Measurements from ENCODE around the gene SLC7A1.

The SLC7A1 gene

DNA sequence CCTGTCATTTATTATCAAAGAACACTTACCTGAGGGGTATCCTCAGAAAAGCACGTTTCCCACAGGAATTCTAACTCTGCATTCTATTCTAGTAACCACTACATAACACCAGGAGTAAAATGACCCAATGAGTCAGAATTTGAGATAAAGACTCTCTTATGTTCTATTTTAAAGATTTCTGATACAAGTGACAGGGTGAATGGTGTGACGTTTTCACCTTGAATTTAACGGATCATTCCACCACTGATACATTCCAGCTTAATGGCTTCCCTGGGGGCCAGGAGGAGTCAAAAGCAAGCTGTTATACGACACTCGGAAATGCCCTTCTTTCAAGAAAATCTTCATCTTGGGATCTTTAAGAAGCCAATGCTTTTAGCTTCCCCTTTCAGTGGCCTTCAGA is 55.2 kb downstream of the SLC7A1 start:
- Histone ChIP-seq H3K23ac (ENCODE audit: low read length) (no peak overlapping the region), H3K4ac (ENCODE audit: low read depth, low read length) (no peak overlapping the region), H3K79me2 (ENCODE audit: control insufficient read depth, insufficient read depth, low read length) (peaks cover 63% of the 10 kb centered on the region), H4K5ac (ENCODE audit: low read length) (no peak overlapping the region), H3K27ac (ENCODE audit: low read depth, low read length) (no peak overlapping the region), H3K9ac (ENCODE audit: low read length) (no peak overlapping the region), H3K4me3 (ENCODE audit: low read length) (no peak overlapping the region), H2AK5ac (ENCODE audit: low read length) (no peak overlapping the region), H3K27me3 (ENCODE audit: insufficient read depth, low read length, poor library complexity) (no peaks in the 10 kb centered on the region), H3K4me2 (ENCODE audit: low read length) (no peak overlapping the region), H4K8ac (ENCODE audit: low read depth, low read length) (no peak overlapping the region), H2BK120ac (ENCODE audit: low read depth, low read length) (no peak overlapping the region), H3K18ac (ENCODE audit: low read length) (no peak overlapping the region), H3K56ac (ENCODE audit: low read length) (no peak overlapping the region), H2BK15ac (replicated peaks; ENCODE audit: low read depth) (no peak overlapping the region), H3K79me1 (ENCODE audit: low read length) (peaks cover 34% of the 10 kb centered on the region), H2BK5ac (ENCODE audit: low read length) (no peak overlapping the region), H3K36me3 (ENCODE audit: control insufficient read depth, insufficient read depth, low read length) (peaks cover 2% of the 10 kb centered on the region), H3K4me1 (ENCODE audit: control insufficient read depth, low read depth, low read length) (peaks cover 8% of the 10 kb centered on the region)
- no CpG with 5 or more reads among the region's 5 CpGs for WGBS (ENCODE audit: extremely low coverage, insufficient coverage, low lambda C conversion rate)
- peak; percentile 67 for DNase-seq

DNA sequence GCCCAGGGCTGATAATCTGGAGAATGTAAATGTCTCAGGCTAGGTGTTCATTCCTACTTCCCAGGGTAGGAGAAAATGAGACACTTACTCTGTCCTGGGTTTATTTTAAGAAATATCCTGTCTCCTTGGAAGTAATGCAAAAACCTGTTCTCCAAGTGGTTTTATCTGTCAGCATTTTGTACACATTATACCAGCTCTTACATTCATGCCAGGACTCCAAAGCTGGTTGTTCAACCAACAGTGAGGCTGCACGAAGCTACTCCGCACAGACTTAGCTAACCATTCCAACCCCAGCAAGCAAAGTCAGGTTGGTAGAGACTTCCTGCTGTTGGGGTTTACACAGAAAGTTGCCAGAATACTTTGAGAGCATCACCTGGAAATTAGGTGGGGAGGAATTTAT is 55.6 kb downstream of the SLC7A1 start:
- H3K27ac ChIP-seq (ENCODE audit: low read depth, low read length), result no peak overlapping the region
- H3K36me3 ChIP-seq (ENCODE audit: control insufficient read depth, insufficient read depth, low read length), result peaks cover 3% of the 10 kb centered on the region
- H3K4me3 ChIP-seq (ENCODE audit: low read length), result no peak overlapping the region
- no peak overlapping the region for H3K56ac ChIP-seq (ENCODE audit: low read length)
- WGBS (ENCODE audit: extremely low coverage, insufficient coverage, low lambda C conversion rate), result no CpG with 5 or more reads among the region's 2 CpGs
- no peak for DNase-seq
- H3K4me2 ChIP-seq (ENCODE audit: low read length), result no peak overlapping the region
- no peak overlapping the region for H3K4ac ChIP-seq (ENCODE audit: low read depth, low read length)
- H3K4me1 ChIP-seq (ENCODE audit: control insufficient read depth, low read depth, low read length), result peaks cover 8% of the 10 kb centered on the region
- H3K9ac ChIP-seq (ENCODE audit: low read length), result no peak overlapping the region
- H2AK5ac ChIP-seq (ENCODE audit: low read length), result no peak overlapping the region
- no peak overlapping the region for H2BK15ac ChIP-seq (replicated peaks; ENCODE audit: low read depth)
- H2BK120ac ChIP-seq (ENCODE audit: low read depth, low read length), result no peak overlapping the region
- H3K18ac ChIP-seq (ENCODE audit: low read length), result no peak overlapping the region
- no peak overlapping the region for H3K23ac ChIP-seq (ENCODE audit: low read length)
- H2BK5ac ChIP-seq (ENCODE audit: low read length), result no peak overlapping the region
- H4K8ac ChIP-seq (ENCODE audit: low read depth, low read length), result no peak overlapping the region
- no peak overlapping the region for H4K5ac ChIP-seq (ENCODE audit: low read length)
- peaks cover 59% of the 10 kb centered on the region for H3K79me2 ChIP-seq (ENCODE audit: control insufficient read depth, insufficient read depth, low read length)
- no peaks in the 10 kb centered on the region for H3K27me3 ChIP-seq (ENCODE audit: insufficient read depth, low read length, poor library complexity)
- peaks cover 32% of the 10 kb centered on the region for H3K79me1 ChIP-seq (ENCODE audit: low read length)

DNA sequence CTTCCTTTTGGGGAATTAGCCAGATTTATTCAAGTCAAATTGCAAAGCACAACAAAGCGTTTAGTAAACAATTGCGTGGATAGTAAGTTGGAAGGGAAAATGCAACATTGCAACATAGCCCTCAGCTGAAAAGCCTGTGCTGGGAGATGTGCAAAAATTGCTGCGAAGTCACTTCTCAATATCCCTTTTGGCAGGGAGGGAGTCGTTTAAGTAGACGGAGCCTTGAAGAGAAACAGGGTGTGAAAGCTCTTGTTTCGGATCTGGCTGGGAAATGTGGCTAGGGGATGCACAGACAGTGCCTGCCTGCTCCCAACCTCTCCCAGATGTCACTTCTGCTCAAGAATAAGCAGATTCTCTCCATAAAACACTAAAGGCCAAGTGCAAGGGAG is 56.8 kb downstream of the SLC7A1 start:
- Histone ChIP-seq H3K79me1 (ENCODE audit: low read length) (peaks cover 34% of the 10 kb centered on the region), H3K27ac (ENCODE audit: low read depth, low read length) (no peak overlapping the region), H3K4ac (ENCODE audit: low read depth, low read length) (no peak overlapping the region)

DNA sequence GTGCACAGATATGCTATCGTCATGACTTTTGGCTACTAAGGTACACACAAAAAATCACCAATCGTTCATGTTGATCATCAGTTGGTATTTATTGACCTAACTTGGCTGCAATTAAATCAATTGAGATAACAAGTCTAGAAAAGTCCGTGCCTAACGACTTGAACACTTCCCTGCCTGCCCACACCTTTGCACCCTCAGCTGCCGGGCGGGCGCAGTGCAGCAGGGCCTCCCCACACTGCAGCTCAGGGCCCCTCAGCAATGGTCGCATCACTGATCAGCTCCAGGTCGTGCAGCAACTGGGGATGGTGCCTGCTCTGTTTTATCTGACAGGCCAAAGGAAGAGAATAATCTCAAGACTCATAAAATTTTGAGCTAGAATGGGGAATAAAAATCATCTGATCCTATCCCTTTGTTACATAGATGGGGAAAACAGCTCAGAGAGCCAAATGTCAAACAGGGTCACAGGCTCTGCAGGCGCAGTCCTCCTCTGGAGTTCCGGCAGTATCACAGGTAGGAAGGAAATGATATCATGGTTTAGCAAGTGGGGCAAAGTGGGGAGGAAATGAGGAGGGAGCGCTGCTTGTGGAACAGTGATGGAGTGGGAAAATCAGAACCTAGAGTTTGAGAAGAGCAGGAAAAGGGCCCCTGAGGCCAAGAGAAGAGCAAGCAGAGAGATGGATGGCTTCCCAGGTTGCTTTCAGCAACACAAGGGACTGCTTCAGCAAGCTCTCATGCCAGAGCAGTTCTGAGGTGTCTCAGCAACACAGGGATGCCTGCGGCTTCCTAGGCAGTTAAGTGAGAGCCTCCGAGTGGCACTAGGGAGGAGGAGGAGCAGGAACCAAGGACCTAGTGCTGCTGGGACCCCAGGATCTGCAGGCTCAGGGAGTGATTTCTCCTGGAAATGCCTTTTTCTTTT is 57.5 kb downstream of the SLC7A1 start:
- Histone ChIP-seq H4K5ac (ENCODE audit: low read length) (no peak overlapping the region), H3K4me2 (ENCODE audit: low read length) (no peak overlapping the region), H4K8ac (ENCODE audit: low read depth, low read length) (no peak overlapping the region), H3K27me3 (ENCODE audit: insufficient read depth, low read length, poor library complexity) (no peaks in the 10 kb centered on the region), H3K18ac (ENCODE audit: low read length) (no peak overlapping the region), H3K79me1 (ENCODE audit: low read length) (peaks cover 33% of the 10 kb centered on the region), H3K23ac (ENCODE audit: low read length) (no peak overlapping the region), H3K56ac (ENCODE audit: low read length) (no peak overlapping the region), H2BK120ac (ENCODE audit: low read depth, low read length) (no peak overlapping the region), H2AK5ac (ENCODE audit: low read length) (no peak overlapping the region), H3K4me1 (ENCODE audit: control insufficient read depth, low read depth, low read length) (peaks cover 8% of the 10 kb centered on the region), H3K9ac (ENCODE audit: low read length) (no peak overlapping the region), H2BK15ac (replicated peaks; ENCODE audit: low read depth) (no peak overlapping the region), H3K4me3 (ENCODE audit: low read length) (no peak overlapping the region), H3K79me2 (ENCODE audit: control insufficient read depth, insufficient read depth, low read length) (peaks cover 46% of the 10 kb centered on the region), H3K36me3 (ENCODE audit: control insufficient read depth, insufficient read depth, low read length) (peaks cover 4% of the 10 kb centered on the region), H2BK5ac (ENCODE audit: low read length) (no peak overlapping the region), H3K27ac (ENCODE audit: low read depth, low read length) (no peak overlapping the region), H3K4ac (ENCODE audit: low read depth, low read length) (no peak overlapping the region)
- no CpG with 5 or more reads among the region's 14 CpGs for WGBS (ENCODE audit: extremely low coverage, insufficient coverage, low lambda C conversion rate)
- DNase-seq, result no peak

More for the DNA sequence above, 56.8 kb downstream of the SLC7A1 start:
- H4K5ac ChIP-seq (ENCODE audit: low read length), result no peak overlapping the region
- peaks cover 8% of the 10 kb centered on the region for H3K4me1 ChIP-seq (ENCODE audit: control insufficient read depth, low read depth, low read length)
- peaks cover 49% of the 10 kb centered on the region for H3K79me2 ChIP-seq (ENCODE audit: control insufficient read depth, insufficient read depth, low read length)
- no peaks in the 10 kb centered on the region for H3K27me3 ChIP-seq (ENCODE audit: insufficient read depth, low read length, poor library complexity)
- WGBS (ENCODE audit: extremely low coverage, insufficient coverage, low lambda C conversion rate), result no CpG with 5 or more reads among the region's 6 CpGs
- no peak overlapping the region for H3K4me2 ChIP-seq (ENCODE audit: low read length)
- H3K36me3 ChIP-seq (ENCODE audit: control insufficient read depth, insufficient read depth, low read length), result peaks cover 4% of the 10 kb centered on the region
- H2BK15ac ChIP-seq (replicated peaks; ENCODE audit: low read depth), result no peak overlapping the region
- no peak overlapping the region for H2BK120ac ChIP-seq (ENCODE audit: low read depth, low read length)
- H3K23ac ChIP-seq (ENCODE audit: low read length), result no peak overlapping the region
- DNase-seq, result no peak
- no peak overlapping the region for H3K4me3 ChIP-seq (ENCODE audit: low read length)
- H2AK5ac ChIP-seq (ENCODE audit: low read length), result no peak overlapping the region
- H3K18ac ChIP-seq (ENCODE audit: low read length), result no peak overlapping the region
- no peak overlapping the region for H4K8ac ChIP-seq (ENCODE audit: low read depth, low read length)
- no peak overlapping the region for H3K56ac ChIP-seq (ENCODE audit: low read length)
- H2BK5ac ChIP-seq (ENCODE audit: low read length), result no peak overlapping the region
- H3K9ac ChIP-seq (ENCODE audit: low read length), result no peak overlapping the region

DNA sequence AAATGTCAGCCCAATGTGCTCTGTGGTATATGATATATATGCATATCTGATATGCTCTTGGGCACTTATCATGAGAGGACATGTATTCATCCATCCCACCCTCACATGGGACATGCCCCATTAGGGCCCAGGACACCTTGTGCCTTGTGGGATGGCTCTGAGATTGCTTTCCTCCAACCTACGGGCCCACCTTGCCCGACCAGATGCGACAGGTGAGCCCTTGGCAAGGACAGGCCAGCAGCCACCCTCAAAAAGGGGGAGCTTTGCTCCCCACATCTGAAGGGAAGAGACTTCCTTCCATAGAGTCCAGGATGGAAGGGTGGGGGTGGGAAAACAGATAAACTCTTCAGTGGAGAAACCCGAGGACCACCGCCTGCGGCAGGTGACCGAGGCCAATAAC is 58.6 kb downstream of the SLC7A1 start:
- no peak overlapping the region for H2BK5ac ChIP-seq (ENCODE audit: low read length)
- no peak overlapping the region for H2AK5ac ChIP-seq (ENCODE audit: low read length)
- peaks cover 8% of the 10 kb centered on the region for H3K4me1 ChIP-seq (ENCODE audit: control insufficient read depth, low read depth, low read length)
- no peak overlapping the region for H3K9ac ChIP-seq (ENCODE audit: low read length)
- no peak overlapping the region for H2BK120ac ChIP-seq (ENCODE audit: low read depth, low read length)
- DNase-seq, result no peak
- H3K27ac ChIP-seq (ENCODE audit: low read depth, low read length), result no peak overlapping the region
- H4K8ac ChIP-seq (ENCODE audit: low read depth, low read length), result no peak overlapping the region
- no peak overlapping the region for H4K5ac ChIP-seq (ENCODE audit: low read length)
- no peak overlapping the region for H3K56ac ChIP-seq (ENCODE audit: low read length)
- no peak overlapping the region for H3K4me2 ChIP-seq (ENCODE audit: low read length)
- no peak overlapping the region for H2BK15ac ChIP-seq (replicated peaks; ENCODE audit: low read depth)
- no peak overlapping the region for H3K18ac ChIP-seq (ENCODE audit: low read length)
- H3K36me3 ChIP-seq (ENCODE audit: control insufficient read depth, insufficient read depth, low read length), result peaks cover 4% of the 10 kb centered on the region
- H3K27me3 ChIP-seq (ENCODE audit: insufficient read depth, low read length, poor library complexity), result no peaks in the 10 kb centered on the region
- H3K23ac ChIP-seq (ENCODE audit: low read length), result no peak overlapping the region
- H3K79me1 ChIP-seq (ENCODE audit: low read length), result peaks cover 32% of the 10 kb centered on the region
- H3K4ac ChIP-seq (ENCODE audit: low read depth, low read length), result no peak overlapping the region
- H3K79me2 ChIP-seq (ENCODE audit: control insufficient read depth, insufficient read depth, low read length), result peaks cover 40% of the 10 kb centered on the region
- WGBS (ENCODE audit: extremely low coverage, insufficient coverage, low lambda C conversion rate), result no CpG with 5 or more reads among the region's 7 CpGs
- no peak overlapping the region for H3K4me3 ChIP-seq (ENCODE audit: low read length)
